ENCODE results near the gene COL20A1.

GRCh38 chr20:63316502-63316921 lies 23.5 kb downstream of the COL20A1 start:
- TF ChIP-seq CTCF (IDR thresholded peaks at IDR 0.05) (no peak), EZH2 (IDR thresholded peaks at IDR 0.05; ENCODE audit: borderline replicate concordance, insufficient read depth, low read depth, low read length, poor library complexity, severe bottlenecking) (no peak)

All from B cell (primary cell).